WERI-Rb-1 (cell line): ENCODE results near the gene TBCE.

Source experiments
- DNase-seq: peaks from one replicate; pipeline ENCODE4 v3.0.0-alpha.2; 2020
- H3K27ac ChIP-seq: fragments of 250-450 bp; sonication (Bioruptor Pico); 2 replicates; pipeline ENCODE4 v1.5.1; 2020; ENCODE audit warnings: mild to moderate bottlenecking, moderate library complexity
- H3K27me3 ChIP-seq: fragments of 250-450 bp; sonication (Bioruptor Pico); 2 replicates; pipeline ENCODE4 v1.5.1; 2021; ENCODE audit warnings: mild to moderate bottlenecking, low read depth, moderate library complexity; ENCODE audit not compliant: insufficient read depth, severe bottlenecking
- H3K36me3 ChIP-seq: fragments of 250-450 bp; sonication (Bioruptor Pico); 2 replicates; pipeline ENCODE4 v1.5.1; 2020; ENCODE audit warnings: mild to moderate bottlenecking, moderate library complexity
- H3K4me3 ChIP-seq: 2 replicates; pipeline ENCODE4 v1.5.1; 2011; ENCODE audit warnings: low read depth, mild to moderate bottlenecking, control low read depth, low read length
- H3K9me3 ChIP-seq: fragments of 250-450 bp; sonication (Bioruptor Pico); 2 replicates; pipeline ENCODE4 v1.5.1; 2021; ENCODE audit warnings: mild to moderate bottlenecking, moderate library complexity; ENCODE audit not compliant: severe bottlenecking
- CTCF ChIP-seq: IDR thresholded peaks from 2 replicates; pipeline ENCODE4 v1.5.1; 2011; ENCODE audit warnings: low read depth, mild to moderate bottlenecking, control low read depth, inconsistent platforms, low read length

Gene TBCE

GRCh38 chr1:235330918-235331285 lies 36.3 kb upstream of the TBCE start:
- H3K4me3 ChIP-seq, result no peak overlapping the region
- no peak overlapping the region for H3K27ac ChIP-seq

DNA sequence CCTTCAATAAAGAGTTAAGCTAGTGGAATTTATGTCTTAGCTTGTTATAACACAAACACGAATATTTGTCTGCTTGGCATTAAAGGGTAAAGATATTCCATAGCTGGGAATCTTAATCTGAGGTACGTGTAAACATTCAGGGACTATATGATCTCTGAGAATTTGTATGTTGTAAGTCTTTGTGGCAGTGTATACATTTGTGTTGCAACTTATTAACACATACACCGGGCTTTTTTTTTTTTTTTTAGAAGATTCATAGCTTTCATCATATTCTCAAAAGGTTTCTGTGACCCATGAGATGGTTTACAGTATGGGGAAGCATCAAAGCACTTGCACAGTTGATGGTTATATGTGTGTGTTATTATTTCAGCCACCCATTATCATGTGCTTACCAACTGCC lies 35.8 kb upstream of the TBCE start:
- no peak for TF ChIP-seq CTCF
- Histone ChIP-seq H3K27ac (no peak overlapping the region), H3K9me3 (no peaks in the 10 kb centered on the region), H3K27me3 (no peaks in the 10 kb centered on the region), H3K4me3 (no peak overlapping the region), H3K36me3 (peaks cover 52% of the 10 kb centered on the region)
- no peak for DNase-seq

More at GRCh38 chr1:235330918-235331285, 36.3 kb upstream of the TBCE start:
- no peaks in the 10 kb centered on the region for H3K27me3 ChIP-seq
- DNase-seq, result no peak
- TF ChIP-seq CTCF, result no peak
- no peaks in the 10 kb centered on the region for H3K9me3 ChIP-seq
- H3K36me3 ChIP-seq, result peaks cover 52% of the 10 kb centered on the region

DNA sequence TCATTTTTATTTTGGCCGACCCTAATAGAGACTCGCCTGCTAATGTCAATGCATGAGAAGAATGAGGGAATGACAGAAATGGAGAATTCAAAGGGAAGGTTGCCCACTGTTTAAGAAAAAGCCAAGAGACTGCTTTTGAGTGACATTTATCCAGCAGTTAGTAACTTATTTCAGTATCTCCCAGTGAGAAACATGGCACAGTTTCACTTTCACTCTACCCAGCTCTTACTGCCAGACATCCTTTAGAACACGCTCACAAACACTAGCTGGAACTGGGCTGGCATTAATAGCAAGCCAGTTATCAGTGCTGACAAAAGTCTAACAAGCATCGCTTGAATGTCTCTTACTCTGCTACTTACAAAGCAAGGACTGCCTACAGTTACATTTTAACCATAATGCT lies 30.3 kb upstream of the TBCE start:
- H3K36me3 ChIP-seq, result peaks cover 36% of the 10 kb centered on the region
- TF ChIP-seq CTCF, result no peak
- no peak for DNase-seq

DNA sequence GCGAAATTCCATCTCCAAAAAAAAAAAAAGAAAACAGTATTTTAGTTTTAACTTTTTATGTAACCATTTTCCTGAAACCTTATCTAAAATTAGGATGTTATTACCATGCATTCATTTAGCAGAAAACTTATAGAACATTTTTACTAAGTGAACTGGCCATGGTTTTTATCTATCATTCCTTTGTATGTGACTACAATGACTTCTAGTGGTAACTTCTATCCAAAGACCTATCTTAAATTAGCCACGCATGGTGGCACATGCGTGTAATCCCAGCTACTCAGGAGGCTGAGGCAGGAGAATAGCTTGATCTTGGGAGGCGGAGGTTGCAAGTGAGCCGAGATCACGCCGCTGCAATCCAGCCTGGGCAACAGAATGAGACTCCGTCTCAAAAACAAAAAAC lies 27.5 kb upstream of the TBCE start:
- no peak overlapping the region for H3K4me3 ChIP-seq
- DNase-seq, result no peak
- H3K27me3 ChIP-seq, result no peaks in the 10 kb centered on the region
- H3K9me3 ChIP-seq, result no peaks in the 10 kb centered on the region
- H3K36me3 ChIP-seq, result peaks cover 34% of the 10 kb centered on the region
- TF ChIP-seq CTCF, result no peak
- no peak overlapping the region for H3K27ac ChIP-seq

More for the DNA sequence above, 30.3 kb upstream of the TBCE start:
- no peaks in the 10 kb centered on the region for H3K9me3 ChIP-seq
- no peaks in the 10 kb centered on the region for H3K27me3 ChIP-seq
- no peak overlapping the region for H3K27ac ChIP-seq
- H3K4me3 ChIP-seq, result no peak overlapping the region

GRCh38 chr1:235341334-235341733 lies 25.9 kb upstream of the TBCE start:
- no peaks in the 10 kb centered on the region for H3K27me3 ChIP-seq
- H3K27ac ChIP-seq, result no peak overlapping the region
- H3K4me3 ChIP-seq, result no peak overlapping the region
- TF ChIP-seq CTCF, result no peak
- H3K9me3 ChIP-seq, result no peaks in the 10 kb centered on the region
- H3K36me3 ChIP-seq, result peaks cover 19% of the 10 kb centered on the region
- DNase-seq, result no peak

DNA sequence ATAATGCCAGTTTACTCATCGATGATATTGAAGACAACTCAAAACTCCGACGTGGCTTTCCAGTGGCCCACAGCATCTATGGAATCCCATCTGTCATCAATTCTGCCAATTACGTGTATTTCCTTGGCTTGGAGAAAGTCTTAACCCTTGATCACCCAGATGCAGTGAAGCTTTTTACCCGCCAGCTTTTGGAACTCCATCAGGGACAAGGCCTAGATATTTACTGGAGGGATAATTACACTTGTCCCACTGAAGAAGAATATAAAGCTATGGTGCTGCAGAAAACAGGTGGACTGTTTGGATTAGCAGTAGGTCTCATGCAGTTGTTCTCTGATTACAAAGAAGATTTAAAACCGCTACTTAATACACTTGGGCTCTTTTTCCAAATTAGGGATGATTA lies 25.2 kb upstream of the TBCE start:
- no peak overlapping the region for H3K27ac ChIP-seq
- DNase-seq, result peak; percentile 76
- H3K36me3 ChIP-seq, result peaks cover 12% of the 10 kb centered on the region
- H3K4me3 ChIP-seq, result no peak overlapping the region
- TF ChIP-seq CTCF, result no peak
- H3K27me3 ChIP-seq, result no peaks in the 10 kb centered on the region
- H3K9me3 ChIP-seq, result no peaks in the 10 kb centered on the region
